ENCODE data around the gene GPR137B. TPM values are rescaled to one million over a fixed set of nuclear protein-coding genes. Genes with fewer than 3 reads are reported as not detected.
"Not testable (repeated sequence)": the region's sequence is repeated elsewhere in the genome, so short reads cannot be mapped to it uniquely, and the experiment has no call there.

Gene GPR137B
- total and polyA plus RNA-seq, 2 experiments from 2014 or later = 0.87 to 3.0 TPM

DNA sequence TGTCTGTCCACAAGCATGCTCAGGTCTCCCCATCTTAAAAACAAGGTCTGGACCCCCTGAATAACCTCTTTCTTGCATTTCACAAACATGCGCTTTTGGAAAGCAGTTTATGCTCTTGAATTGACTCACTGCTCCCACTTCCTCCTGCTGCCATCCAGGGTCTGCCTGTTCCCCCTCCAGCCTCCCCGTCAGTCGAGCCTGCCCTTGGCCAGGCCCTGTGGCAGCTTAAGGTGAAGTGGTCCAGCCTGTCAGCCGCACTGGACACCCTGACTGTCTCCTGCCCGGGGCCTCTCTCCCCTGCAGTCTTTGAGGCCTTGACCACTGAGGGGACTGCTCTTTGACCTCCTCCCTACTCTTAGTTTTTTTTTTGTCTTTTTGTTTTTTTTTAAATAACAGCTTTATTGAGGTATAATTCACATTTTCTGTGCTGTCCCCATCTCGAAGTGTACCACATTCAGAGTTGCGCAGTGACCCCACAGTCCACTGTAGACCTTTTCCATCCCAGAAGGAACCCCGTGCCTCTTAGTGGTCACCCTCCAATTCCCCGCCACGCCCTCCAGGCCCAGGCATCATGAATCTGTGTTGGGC is 18.3 kb downstream of the GPR137B start:
- no peak for DNase-seq (ENCODE audit: low read depth in 1 of 2, low spot score in 1 of 2)
- no peak for TF ChIP-seq CTCF (IDR thresholded peaks at IDR 0.05; ENCODE audit: low read depth, low read length)

GRCh38 chr1:236161230-236161629 is 18.9 kb downstream of the GPR137B start:
- no peak overlapping the region for H3K27ac ChIP-seq
- no peaks in the 10 kb centered on the region for H3K27me3 ChIP-seq
- H3K4me3 ChIP-seq = no peak overlapping the region
- H3K9me3 ChIP-seq (ENCODE audit: low read depth) = no peaks in the 10 kb centered on the region
- DNase-seq (ENCODE audit: low read depth in 1 of 2, low spot score in 1 of 2) = no peak
- H3K36me3 ChIP-seq = no peaks in the 10 kb centered on the region
- H3K4me1 ChIP-seq (ENCODE audit: low read depth) = no peaks in the 10 kb centered on the region
- TF ChIP-seq CTCF (IDR thresholded peaks at IDR 0.05; ENCODE audit: low read depth, low read length) = no peak

More for the DNA sequence above, 18.3 kb downstream of the GPR137B start:
- Histone ChIP-seq H3K27me3 (no peaks in the 10 kb centered on the region), H3K4me3 (no peak overlapping the region), H3K27ac (no peak overlapping the region), H3K9me3 (ENCODE audit: low read depth) (no peaks in the 10 kb centered on the region), H3K36me3 (no peaks in the 10 kb centered on the region), H3K4me1 (ENCODE audit: low read depth) (no peaks in the 10 kb centered on the region)

- H3K4me3 ChIP-seq; H3K4me1 ChIP-seq (ENCODE audit: low read depth); H3K9me3 ChIP-seq (ENCODE audit: low read depth); H3K36me3 ChIP-seq; H3K27ac ChIP-seq; DNase-seq (ENCODE audit: low read depth in 1 of 2, low spot score in 1 of 2); H3K27me3 ChIP-seq: not testable (repeated sequence)
These were observed 19.4 kb downstream of the GPR137B start for GRCh38 chr1:236161755-236162154.

GRCh38 chr1:236163463-236164153 is 21.3 kb downstream of the GPR137B start:
- no peaks in the 10 kb centered on the region for H3K36me3 ChIP-seq
- H3K4me3 ChIP-seq = no peak overlapping the region
- TF ChIP-seq CTCF (IDR thresholded peaks at IDR 0.05; ENCODE audit: low read depth, low read length) = no peak
- no peaks in the 10 kb centered on the region for H3K27me3 ChIP-seq
- peak in 1 of 2 donors; percentile 10 for DNase-seq (ENCODE audit: low read depth in 1 of 2, low spot score in 1 of 2)
- no peak overlapping the region for H3K27ac ChIP-seq
- H3K4me1 ChIP-seq (ENCODE audit: low read depth) = no peaks in the 10 kb centered on the region
- no peaks in the 10 kb centered on the region for H3K9me3 ChIP-seq (ENCODE audit: low read depth)

- Histone ChIP-seq H3K4me1 (ENCODE audit: low read depth) (no peaks in the 10 kb centered on the region), H3K9me3 (ENCODE audit: low read depth) (no peaks in the 10 kb centered on the region), H3K4me3 (no peak overlapping the region), H3K36me3 (no peaks in the 10 kb centered on the region), H3K27ac (no peak overlapping the region), H3K27me3 (no peaks in the 10 kb centered on the region)
- TF ChIP-seq CTCF (IDR thresholded peaks at IDR 0.05; ENCODE audit: low read depth, low read length) = no peak
- no peak for DNase-seq (ENCODE audit: low read depth in 1 of 2, low spot score in 1 of 2)
These were observed 21.9 kb downstream of the GPR137B start for GRCh38 chr1:236164273-236164672.

GRCh38 chr1:236165238-236165981 is 23.1 kb downstream of the GPR137B start:
- no peak for TF ChIP-seq CTCF (IDR thresholded peaks at IDR 0.05; ENCODE audit: low read depth, low read length)
- Histone ChIP-seq H3K4me1 (ENCODE audit: low read depth) (no peaks in the 10 kb centered on the region), H3K9me3 (ENCODE audit: low read depth) (no peaks in the 10 kb centered on the region), H3K27ac (no peak overlapping the region), H3K36me3 (no peaks in the 10 kb centered on the region), H3K27me3 (no peaks in the 10 kb centered on the region), H3K4me3 (no peak overlapping the region)
- DNase-seq (ENCODE audit: low read depth in 1 of 2, low spot score in 1 of 2) = no peak
